Left ventricle myocardium inferior (tissue), 1 donor: ENCODE measurements around the gene CLCF1. TPM values are rescaled to one million over a fixed set of nuclear protein-coding genes. Genes with fewer than 3 reads are reported as not detected.

ENCODE experiments used
- DNase-seq: peaks from one replicate; pipeline ENCODE4 v3.0.0-alpha.2; 2020
- H3K27ac ChIP-seq: fragments of 200-600 bp; replicated peaks from 2 replicates; pipeline ENCODE4 v1.8.0; 2021
- H3K27me3 ChIP-seq: fragments of 200-600 bp; 2 replicates; pipeline ENCODE4 v1.8.0; 2021; ENCODE audit warnings: low read depth
- H3K36me3 ChIP-seq: fragments of 200-600 bp; 2 replicates; pipeline ENCODE4 v1.8.0; 2021
- H3K4me1 ChIP-seq: fragments of 200-600 bp; 2 replicates; pipeline ENCODE4 v1.8.0; 2021
- H3K4me3 ChIP-seq: fragments of 200-600 bp; 2 replicates; pipeline ENCODE4 v1.8.0; 2021; ENCODE audit warnings: mild to moderate bottlenecking, moderate library complexity
- H3K9me3 ChIP-seq: fragments of 200-600 bp; replicated peaks from 2 replicates; pipeline ENCODE4 v1.8.0; 2021
- intact Hi-C: fragments of 100-400 bp; cut with micrococcal nuclease; formaldehyde crosslinking; loops from one replicate; pipeline ENCODE4 v1.11.0; 2022
- total RNA-seq: library from RNA; stranded (reverse); fragmentation: NEBNext Ultra II Directional; extraction: Animal tissue kit (Norgen Biotek cat#: 25700); gene quantifications from one replicate; pipeline ENCODE4 v1.2.1, GENCODE V29; 2021
- TF ChIP-seq, protein P1 (sequence below): fragments of 200-600 bp; IDR thresholded peaks from 2 replicates; pipeline ENCODE4 v1.8.0; 2021; ENCODE audit warnings: antibody characterized with exemption, mild to moderate bottlenecking, borderline replicate concordance
- donor health status: DM: no; HTN: yes; CAD: no; lungs with severe emphysema.

Gene CLCF1
- total RNA-seq, 1 donor from 2014 or later: 0.82 TPM

DNA sequence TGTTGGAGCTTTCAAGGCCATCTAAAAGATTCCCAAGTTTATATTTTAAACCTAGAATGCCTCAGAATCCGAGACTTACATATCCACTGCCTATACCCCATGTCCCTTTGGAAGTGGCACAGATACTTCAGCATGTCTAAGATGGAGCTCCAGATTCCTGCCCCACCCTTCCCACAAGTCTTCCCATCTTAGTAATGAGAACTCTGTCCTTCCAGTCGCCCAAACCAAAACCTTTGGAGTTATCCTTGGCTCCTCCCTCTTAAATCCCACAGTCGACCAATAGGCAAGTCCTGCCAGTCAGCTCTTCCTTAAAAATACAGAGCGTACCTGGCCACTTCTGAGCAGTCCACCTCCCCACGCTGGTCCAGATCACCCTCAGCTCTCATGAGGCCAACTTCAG lies 24.4 kb downstream of the CLCF1 start:
- intact Hi-C loops: no loop called here
- no peaks in the 10 kb centered on the region for H3K9me3 ChIP-seq
- H3K27me3 ChIP-seq: no peaks in the 10 kb centered on the region
- TF ChIP-seq, protein P1, sequence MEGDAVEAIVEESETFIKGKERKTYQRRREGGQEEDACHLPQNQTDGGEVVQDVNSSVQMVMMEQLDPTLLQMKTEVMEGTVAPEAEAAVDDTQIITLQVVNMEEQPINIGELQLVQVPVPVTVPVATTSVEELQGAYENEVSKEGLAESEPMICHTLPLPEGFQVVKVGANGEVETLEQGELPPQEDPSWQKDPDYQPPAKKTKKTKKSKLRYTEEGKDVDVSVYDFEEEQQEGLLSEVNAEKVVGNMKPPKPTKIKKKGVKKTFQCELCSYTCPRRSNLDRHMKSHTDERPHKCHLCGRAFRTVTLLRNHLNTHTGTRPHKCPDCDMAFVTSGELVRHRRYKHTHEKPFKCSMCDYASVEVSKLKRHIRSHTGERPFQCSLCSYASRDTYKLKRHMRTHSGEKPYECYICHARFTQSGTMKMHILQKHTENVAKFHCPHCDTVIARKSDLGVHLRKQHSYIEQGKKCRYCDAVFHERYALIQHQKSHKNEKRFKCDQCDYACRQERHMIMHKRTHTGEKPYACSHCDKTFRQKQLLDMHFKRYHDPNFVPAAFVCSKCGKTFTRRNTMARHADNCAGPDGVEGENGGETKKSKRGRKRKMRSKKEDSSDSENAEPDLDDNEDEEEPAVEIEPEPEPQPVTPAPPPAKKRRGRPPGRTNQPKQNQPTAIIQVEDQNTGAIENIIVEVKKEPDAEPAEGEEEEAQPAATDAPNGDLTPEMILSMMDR: no peak
- peaks cover 49% of the 10 kb centered on the region for H3K4me1 ChIP-seq
- H3K36me3 ChIP-seq: no peaks in the 10 kb centered on the region
- peak overlapping the region; percentile 58 for H3K27ac ChIP-seq
- DNase-seq: no peak
- H3K4me3 ChIP-seq: no peak overlapping the region

DNA sequence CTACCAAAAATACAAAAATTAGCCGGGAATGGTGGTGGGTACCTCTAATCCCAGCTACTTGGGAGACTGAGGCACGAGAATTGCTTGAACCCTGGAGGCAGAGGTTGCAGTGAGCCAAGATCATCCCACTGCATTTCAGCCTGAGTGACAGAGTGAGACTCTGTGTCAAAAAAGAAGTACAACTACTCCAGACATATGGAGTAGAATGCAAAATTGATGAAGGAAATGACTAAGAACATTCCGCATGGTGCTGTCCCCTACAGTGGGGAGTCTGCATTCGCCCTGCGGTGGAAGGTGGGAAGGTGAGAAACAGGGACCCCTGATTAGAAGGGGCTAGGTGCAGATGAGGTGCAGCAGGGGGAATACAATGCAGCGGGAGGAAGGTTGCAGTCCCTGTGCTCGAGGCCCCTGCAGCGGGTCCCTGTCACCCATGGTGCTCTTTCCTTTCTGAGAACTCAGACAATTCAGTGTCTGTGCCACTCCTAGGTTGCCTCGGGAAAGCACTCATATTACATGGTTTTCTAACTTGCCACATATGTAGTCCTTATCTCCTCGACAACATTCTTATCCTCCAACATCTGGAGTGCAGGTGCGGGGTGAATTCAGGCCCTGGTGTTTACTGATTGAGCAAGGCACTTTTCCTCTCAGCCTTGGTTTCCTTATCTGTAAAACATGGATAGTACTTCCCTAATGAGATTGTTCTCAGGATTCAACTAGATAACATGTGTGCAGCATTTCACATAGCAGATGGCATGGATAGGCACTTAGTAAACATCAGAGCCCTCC lies 25.2 kb downstream of the CLCF1 start:
- peaks cover 43% of the 10 kb centered on the region for H3K4me1 ChIP-seq
- intact Hi-C loops: no loop called here
- no peaks in the 10 kb centered on the region for H3K36me3 ChIP-seq
- DNase-seq: no peak
- H3K9me3 ChIP-seq: no peaks in the 10 kb centered on the region
- H3K4me3 ChIP-seq: no peak overlapping the region
- H3K27me3 ChIP-seq: no peaks in the 10 kb centered on the region
- TF ChIP-seq, protein P1: no peak
- H3K27ac ChIP-seq: peak overlapping the region; percentile 58

DNA sequence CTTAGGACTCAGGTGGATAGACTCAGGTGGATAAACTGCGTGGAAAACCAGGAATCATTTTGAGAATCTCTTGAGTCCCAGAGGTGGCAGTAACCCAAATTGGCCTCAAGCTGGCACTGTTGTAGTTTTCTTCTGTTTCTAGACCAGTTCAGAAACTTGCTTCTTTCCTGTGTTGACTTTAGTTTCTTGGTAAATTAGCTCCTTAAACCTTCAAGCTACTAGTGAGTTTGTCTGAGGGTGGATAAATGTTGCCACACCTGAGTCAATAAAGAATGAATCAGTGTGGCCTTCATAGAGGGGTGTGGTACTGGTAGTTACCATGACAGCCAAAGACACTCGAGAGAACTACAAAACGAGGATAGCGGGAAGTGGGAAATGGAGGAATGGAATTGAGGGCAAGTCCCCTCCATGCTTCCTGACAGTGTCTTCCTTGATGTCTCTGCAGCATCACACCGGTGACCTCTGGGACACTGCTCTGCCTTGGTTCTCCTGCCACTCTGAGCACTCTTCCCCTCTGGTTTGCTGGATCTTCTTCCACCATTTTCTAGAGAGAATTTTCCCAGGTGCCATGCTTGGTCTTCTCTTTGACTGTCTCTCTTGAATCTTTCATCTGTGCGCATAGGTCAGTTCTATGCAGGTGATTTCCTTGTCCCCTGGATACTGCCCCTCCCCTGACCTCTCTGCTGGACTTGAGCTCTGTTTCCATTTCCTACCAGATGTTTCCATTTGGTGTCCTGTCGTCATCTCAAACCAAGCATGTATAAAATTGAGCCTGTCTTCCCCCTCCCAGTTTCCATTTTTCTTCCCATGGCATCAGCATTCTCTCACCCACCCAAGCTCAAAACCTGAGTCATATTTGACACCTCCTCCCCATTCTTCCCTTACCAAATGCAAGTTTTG lies 27.2 kb downstream of the CLCF1 start:
- intact Hi-C loops: no loop called here
- H3K4me1 ChIP-seq: peaks cover 23% of the 10 kb centered on the region

DNA sequence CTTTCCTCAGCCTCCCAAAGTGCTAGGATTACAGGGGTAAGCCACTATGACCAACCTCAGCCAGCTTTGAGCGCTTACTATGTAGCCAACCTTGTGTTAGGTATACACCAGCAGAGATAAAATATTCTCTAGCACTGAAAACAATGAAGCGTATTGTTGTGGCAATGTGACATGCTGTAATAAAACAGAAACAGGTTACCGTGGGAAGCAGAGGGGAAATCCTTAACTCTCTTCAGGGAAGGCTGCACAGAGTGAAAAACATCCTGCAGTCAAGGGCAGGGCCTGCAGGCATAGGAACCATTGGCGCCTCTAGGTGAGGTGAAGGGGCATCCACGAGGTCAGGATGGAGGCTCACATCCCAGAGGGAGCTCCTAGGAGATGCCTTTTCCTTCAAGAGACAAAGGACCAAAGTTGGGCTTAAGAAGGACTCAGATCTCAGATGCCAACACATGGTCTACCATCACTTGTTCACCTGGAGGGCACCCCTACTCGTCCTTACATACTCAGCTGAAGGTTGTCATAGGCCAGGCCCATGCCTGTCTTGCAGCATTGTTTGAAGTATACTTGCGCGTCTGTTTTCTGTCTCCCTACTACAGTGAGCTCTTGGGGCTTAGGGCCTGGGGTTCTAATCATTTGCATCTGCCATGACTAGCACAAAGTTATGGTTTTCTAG lies 28.0 kb downstream of the CLCF1 start:
- intact Hi-C loops: no loop called here

More for the DNA sequence above, 27.2 kb downstream of the CLCF1 start:
- no peak overlapping the region for H3K27ac ChIP-seq
- H3K36me3 ChIP-seq: no peaks in the 10 kb centered on the region
- H3K4me3 ChIP-seq: no peak overlapping the region
- no peaks in the 10 kb centered on the region for H3K27me3 ChIP-seq
- no peak for DNase-seq
- peaks cover 6% of the 10 kb centered on the region for H3K9me3 ChIP-seq
- TF ChIP-seq, protein P1: peak; percentile 57

DNA sequence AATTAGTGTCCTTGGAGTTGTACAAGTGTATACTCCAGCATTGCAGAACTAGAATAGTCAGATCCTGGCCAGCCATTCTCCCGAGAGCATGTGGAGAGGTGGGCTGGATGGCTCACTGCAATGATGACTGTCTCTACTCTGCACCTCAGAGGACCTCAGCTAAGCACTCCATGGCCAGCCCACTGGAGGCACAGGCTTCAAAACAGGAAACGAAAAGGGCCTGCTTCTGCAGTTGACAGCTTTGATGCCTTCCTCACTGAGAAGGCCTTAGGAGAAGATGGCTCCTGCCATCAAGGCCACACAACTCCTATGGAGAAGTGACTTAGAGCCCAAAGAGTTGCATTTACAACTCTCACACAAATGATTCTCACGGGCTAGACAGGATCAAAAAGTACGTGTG lies 29.1 kb downstream of the CLCF1 start:
- Histone ChIP-seq H3K27me3 (no peaks in the 10 kb centered on the region), H3K36me3 (no peaks in the 10 kb centered on the region), H3K4me3 (no peak overlapping the region), H3K27ac (no peak overlapping the region), H3K4me1 (peaks cover 4% of the 10 kb centered on the region), H3K9me3 (peaks cover 6% of the 10 kb centered on the region)
- TF ChIP-seq, protein P1: no peak
- no peak for DNase-seq
- intact Hi-C loops: no loop called here

More for the DNA sequence above, 28.0 kb downstream of the CLCF1 start:
- Histone ChIP-seq H3K9me3 (peaks cover 6% of the 10 kb centered on the region), H3K27me3 (no peaks in the 10 kb centered on the region), H3K4me3 (no peak overlapping the region), H3K27ac (no peak overlapping the region), H3K36me3 (no peaks in the 10 kb centered on the region), H3K4me1 (peaks cover 15% of the 10 kb centered on the region)
- TF ChIP-seq, protein P1: no peak
- DNase-seq: no peak
